Effector memory CD8-positive, alpha-beta T cell (primary cell): ENCODE data around the gene JSRP1.

Source experiments
- ATAC-seq: fragments of 150-1000 bp; cut with Tn5 transposase; replicated peaks from 2 replicates; pipeline ENCODE4 v1.10.0; 2021; ENCODE audit warnings: mild to moderate bottlenecking, moderate library complexity
- DNase-seq, 3 experiments: peaks; one replicate each; pipeline ENCODE4 v3.0.0; 2021
- H3K27ac Mint-ChIP-seq, 2 donors: one replicate each; pipeline ENCODE4 v1.8.0; 2022; ENCODE audit warnings: mild to moderate bottlenecking in 2 of 2, mixed read lengths in 2 of 2, moderate library complexity in 2 of 2
- H3K27me3 Mint-ChIP-seq, 2 donors: one replicate each; pipeline ENCODE4 v1.8.0; 2022; ENCODE audit warnings: mixed read lengths in 2 of 2
- H3K36me3 Mint-ChIP-seq: one replicate; pipeline ENCODE4 v1.8.0; 2022; ENCODE audit warnings: mild to moderate bottlenecking, moderate library complexity, mixed read lengths; ENCODE audit not compliant: insufficient read depth
- H3K4me1 Mint-ChIP-seq, 2 donors: one replicate each; pipeline ENCODE4 v1.8.0; 2022; ENCODE audit warnings: low read depth in 2 of 2, mixed read lengths in 2 of 2
- H3K4me3 Mint-ChIP-seq, 2 donors: one replicate each; pipeline ENCODE4 v1.8.0; 2022; ENCODE audit warnings: mild to moderate bottlenecking in 2 of 2, mixed read lengths in 2 of 2, moderate library complexity in 2 of 2
- H3K9me3 Mint-ChIP-seq, 2 donors: one replicate each; pipeline ENCODE4 v1.8.0; 2022; ENCODE audit warnings: mixed read lengths in 2 of 2

The JSRP1 gene

GRCh38 chr19:2268480-2268830, 12.2 kb upstream of the JSRP1 start:
- Mint-ChIP-seq H3K27ac (peak overlapping the region; percentile 95 to 99), H3K4me1 (peaks cover 13 to 16% of the 10 kb centered on the region in 2 donors), H3K27me3 (no peaks in the 10 kb centered on the region), H3K9me3 (no peaks in the 10 kb centered on the region), H3K36me3 (peaks cover 50% of the 10 kb centered on the region), H3K4me3 (peak overlapping the region; percentile 95)
- ATAC-seq (no peak), DNase-seq (no peak)

GRCh38 chr19:2266183-2266993, 10.2 kb upstream of the JSRP1 start:
- ATAC-seq, result no peak
- H3K4me3 Mint-ChIP-seq, result peak overlapping the region in 1 of 2 donors; percentile 43
- H3K36me3 Mint-ChIP-seq, result peaks cover 29% of the 10 kb centered on the region
- H3K27me3 Mint-ChIP-seq, result no peaks in the 10 kb centered on the region
- H3K9me3 Mint-ChIP-seq, result no peaks in the 10 kb centered on the region
- no peak for DNase-seq
- no peak overlapping the region for H3K27ac Mint-ChIP-seq
- H3K4me1 Mint-ChIP-seq, result peaks cover 1 to 10% of the 10 kb centered on the region in 2 donors

- DNase-seq (peak in 1 of 3 experiments; percentile 49), ATAC-seq (peak; percentile 18)
- Mint-ChIP-seq H3K4me3 (peak overlapping the region in 1 of 2 donors; percentile 41), H3K4me1 (peaks cover 18 to 24% of the 10 kb centered on the region in 2 donors), H3K27me3 (no peaks in the 10 kb centered on the region), H3K27ac (peak overlapping the region in 1 of 2 donors; percentile 92), H3K9me3 (no peaks in the 10 kb centered on the region), H3K36me3 (no peaks in the 10 kb centered on the region)
Measured at GRCh38 chr19:2261438-2262172, 5.4 kb upstream of the JSRP1 start.

- Mint-ChIP-seq H3K4me3 (peak overlapping the region; percentile 69 to 72), H3K27ac (peak overlapping the region; percentile 92 to 96), H3K4me1 (peaks cover 18 to 21% of the 10 kb centered on the region in 2 donors), H3K9me3 (no peaks in the 10 kb centered on the region), H3K36me3 (peaks cover 2% of the 10 kb centered on the region), H3K27me3 (no peaks in the 10 kb centered on the region)
- no peak for DNase-seq
- ATAC-seq, result peak; percentile 61
Measured at GRCh38 chr19:2260341-2260805, 4.2 kb upstream of the JSRP1 start.

- no peaks in the 10 kb centered on the region for H3K9me3 Mint-ChIP-seq
- no peaks in the 10 kb centered on the region for H3K27me3 Mint-ChIP-seq
- peaks cover 18 to 21% of the 10 kb centered on the region in 2 donors for H3K4me1 Mint-ChIP-seq
- DNase-seq (no peak), ATAC-seq (no peak)
- peak overlapping the region; percentile 46 to 72 for H3K4me3 Mint-ChIP-seq
- H3K36me3 Mint-ChIP-seq, result peaks cover 4% of the 10 kb centered on the region
- peak overlapping the region; percentile 92 to 96 for H3K27ac Mint-ChIP-seq
Measured at GRCh38 chr19:2259336-2259735, 3.1 kb upstream of the JSRP1 start.

- Mint-ChIP-seq H3K4me3 (no peak overlapping the region), H3K27ac (no peak overlapping the region), H3K36me3 (peaks cover 13% of the 10 kb centered on the region), H3K27me3 (peaks cover 0 to 14% of the 10 kb centered on the region in 2 donors), H3K9me3 (no peaks in the 10 kb centered on the region), H3K4me1 (peaks cover 20 to 24% of the 10 kb centered on the region in 2 donors)
- ATAC-seq (no peak), DNase-seq (no peak)
Measured at GRCh38 chr19:2255112-2255845, 938 bp downstream of the JSRP1 start.

GRCh38 chr19:2254064-2254872, 1.9 kb downstream of the JSRP1 start:
- no peak for DNase-seq
- H3K27ac Mint-ChIP-seq, result no peak overlapping the region
- no peaks in the 10 kb centered on the region for H3K9me3 Mint-ChIP-seq

GRCh38 chr19:2253106-2254063, 2.8 kb downstream of the JSRP1 start:
- Mint-ChIP-seq H3K27ac (no peak overlapping the region), H3K27me3 (peaks cover 0 to 14% of the 10 kb centered on the region in 2 donors)

More at GRCh38 chr19:2254064-2254872, 1.9 kb downstream of the JSRP1 start:
- no peak for ATAC-seq
- Mint-ChIP-seq H3K27me3 (peaks cover 0 to 14% of the 10 kb centered on the region in 2 donors), H3K36me3 (peaks cover 13% of the 10 kb centered on the region), H3K4me1 (peaks cover 11 to 17% of the 10 kb centered on the region in 2 donors), H3K4me3 (peak overlapping the region; percentile 48 to 57)

GRCh38 chr19:2252797-2253105, 3.5 kb downstream of the JSRP1 start:
- Mint-ChIP-seq H3K4me1 (peaks cover 6 to 13% of the 10 kb centered on the region in 2 donors), H3K27me3 (peaks cover 0 to 14% of the 10 kb centered on the region in 2 donors), H3K9me3 (no peaks in the 10 kb centered on the region), H3K27ac (peak overlapping the region in 1 of 2 donors; percentile 75), H3K36me3 (peaks cover 24% of the 10 kb centered on the region), H3K4me3 (peak overlapping the region; percentile 81 to 83)
- ATAC-seq, result no peak
- no peak for DNase-seq

More at GRCh38 chr19:2253106-2254063, 2.8 kb downstream of the JSRP1 start:
- H3K4me3 Mint-ChIP-seq, result peak overlapping the region; percentile 81 to 83
- ATAC-seq (peak; percentile 38), DNase-seq (peak; percentile 34 to 48 (median 43))
- peaks cover 20% of the 10 kb centered on the region for H3K36me3 Mint-ChIP-seq
- peaks cover 10 to 16% of the 10 kb centered on the region in 2 donors for H3K4me1 Mint-ChIP-seq
- no peaks in the 10 kb centered on the region for H3K9me3 Mint-ChIP-seq

- Mint-ChIP-seq H3K36me3 (peaks cover 29% of the 10 kb centered on the region), H3K27me3 (peaks cover 0 to 14% of the 10 kb centered on the region in 2 donors), H3K4me3 (peak overlapping the region; percentile 81 to 83), H3K4me1 (peaks cover 4 to 13% of the 10 kb centered on the region in 2 donors), H3K27ac (peak overlapping the region in 1 of 2 donors; percentile 75), H3K9me3 (no peaks in the 10 kb centered on the region)
- no peak for ATAC-seq
- no peak for DNase-seq
Measured at GRCh38 chr19:2252055-2252796, 4.0 kb downstream of the JSRP1 start.
